Measurements from ENCODE around the gene OSBPL7. TPM values are rescaled to one million over a fixed set of nuclear protein-coding genes. Genes with fewer than 3 reads are reported as not detected.
A peak's percentile ranks its signal among the peaks of the same experiment; 100 is the strongest.

The OSBPL7 gene
- total and polyA plus RNA-seq, 2 of the 13 experiments (the other 11 are each of a cell fraction or from before 2014, with no cell fraction given), result 4.7 to 6.6 TPM

GRCh38 chr17:47785538-47786123 is 36.0 kb downstream of the OSBPL7 start (continued):
- TF ChIP-seq HOMEZ (CRISPR knock-in tag; IDR thresholded peaks at IDR 0.05; ENCODE audit: low read depth) (no peak), PLSCR1 (CRISPR knock-in tag; IDR thresholded peaks at IDR 0.05; ENCODE audit: borderline replicate concordance) (peak; percentile 81; the same call in 1 of the 2 replicates), ATRX (CRISPR knock-in tag; IDR thresholded peaks at IDR 0.05; ENCODE audit: borderline replicate concordance) (no peak), KAT7 (CRISPR knock-in tag; IDR thresholded peaks at IDR 0.05; ENCODE audit: borderline replicate concordance) (no peak), ZNF780A (CRISPR knock-in tag; IDR thresholded peaks at IDR 0.05) (0 out of 2 replicates have a peak, but pooled peaks have one; percentile 39), SETDB1 (CRISPR knock-in tag; IDR thresholded peaks at IDR 0.05; ENCODE audit: borderline replicate concordance) (no peak), ZNF576 (CRISPR knock-in tag; IDR thresholded peaks at IDR 0.05) (no peak), EP300 (IDR thresholded peaks at IDR 0.05; ENCODE audit: low read depth in 2 of 2, low read length in 2 of 2) (no peak), EP300 (CRISPR knock-in tag; IDR thresholded peaks at IDR 0.05; ENCODE audit: borderline replicate concordance) (no peak), ZNF572 (CRISPR knock-in tag; IDR thresholded peaks at IDR 0.05) (no peak), LBX2 (CRISPR knock-in tag; IDR thresholded peaks at IDR 0.05; ENCODE audit: borderline replicate concordance) (no peak), RORA (CRISPR knock-in tag; IDR thresholded peaks at IDR 0.05) (no peak), ZSCAN9 (CRISPR knock-in tag; IDR thresholded peaks at IDR 0.05; ENCODE audit: borderline replicate concordance) (peak; percentile 96), ZNF124 (CRISPR knock-in tag; IDR thresholded peaks at IDR 0.05) (0 out of 2 replicates have a peak, but pooled peaks have one; percentile 59), GABPB1 (CRISPR knock-in tag; IDR thresholded peaks at IDR 0.05) (no peak), ZNF792 (CRISPR knock-in tag; IDR thresholded peaks at IDR 0.05) (peak; percentile 71; the same call in 1 of the 2 replicates), SALL1 (CRISPR knock-in tag; IDR thresholded peaks at IDR 0.05) (peak; percentile 69), RERE (CRISPR knock-in tag; IDR thresholded peaks at IDR 0.05; ENCODE audit: low read depth) (no peak), PATZ1 (CRISPR knock-in tag; IDR thresholded peaks at IDR 0.05) (no peak), MED13 (CRISPR knock-in tag; IDR thresholded peaks at IDR 0.05) (no peak)

All from HepG2 (cell line).